Stimulated activated CD8-positive, alpha-beta memory T cell treated with anti-CD3 and anti-CD28 coated beads, Interleukin-7, amount 100 ng/mL, for 48 hours (primary cell): ENCODE data around the gene ACAD8.

ENCODE experiments used
- DNase-seq, 2 donors: peaks; one replicate each; pipeline ENCODE4 v3.0.0-alpha.2; 2020; ENCODE audit warnings: low read depth in 1 of 2; ENCODE audit errors: extremely low read depth in 1 of 2

The ACAD8 gene

GRCh38 chr11:134288486-134288885 is 35.1 kb downstream of the ACAD8 start:
- DNase-seq, result no peak

- no peak for DNase-seq
Observed at GRCh38 chr11:134289167-134289566, 35.8 kb downstream of the ACAD8 start.

- no peak for DNase-seq
Observed at GRCh38 chr11:134289789-134290188, 36.4 kb downstream of the ACAD8 start.

GRCh38 chr11:134290646-134291045 is 37.3 kb downstream of the ACAD8 start:
- DNase-seq, result no peak

GRCh38 chr11:134291196-134291595 is 37.8 kb downstream of the ACAD8 start:
- DNase-seq, result no peak

- no peak for DNase-seq
Observed at GRCh38 chr11:134292661-134293060, 39.3 kb downstream of the ACAD8 start.

- no peak for DNase-seq
Observed at GRCh38 chr11:134293119-134294113, 40.0 kb downstream of the ACAD8 start.

- no peak for DNase-seq
Observed at GRCh38 chr11:134294664-134295063, 41.3 kb downstream of the ACAD8 start.

GRCh38 chr11:134312223-134312622 is 58.9 kb downstream of the ACAD8 start:
- no peak for DNase-seq

- no peak for DNase-seq
Observed at GRCh38 chr11:134312807-134313206, 59.4 kb downstream of the ACAD8 start.

- no peak for DNase-seq
Observed at GRCh38 chr11:134313379-134313778, 60.0 kb downstream of the ACAD8 start.

- no peak for DNase-seq
Observed at GRCh38 chr11:134313821-134314607, 60.6 kb downstream of the ACAD8 start.
